ENCODE measurements around the gene RBKS. TPM values are rescaled to one million over a fixed set of nuclear protein-coding genes. Genes with fewer than 3 reads are reported as not detected.

The RBKS gene
- total and polyA plus RNA-seq, 2 of the 13 experiments (the other 11 are each of a cell fraction or from before 2014, with no cell fraction given), result 7.7 to 8.3 TPM

DNA sequence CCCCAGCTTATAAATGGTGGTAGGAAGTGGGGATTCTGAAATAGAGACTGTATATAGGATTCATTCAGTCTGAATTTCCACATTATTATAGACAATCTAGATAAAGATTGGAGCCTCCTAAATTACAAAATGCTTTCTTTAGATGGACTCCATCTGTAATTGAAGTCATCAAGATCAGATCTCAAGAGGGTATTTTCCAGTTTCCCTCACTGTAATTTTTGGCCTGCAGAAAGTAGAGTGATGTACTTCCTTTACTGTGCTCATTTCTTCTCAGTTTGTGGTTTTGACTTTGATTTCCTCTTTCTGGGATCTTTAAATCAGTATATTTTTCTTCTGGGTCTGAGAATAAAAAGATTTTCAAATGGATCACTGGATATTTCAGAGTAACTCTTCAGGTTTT is 7.5 kb upstream of the RBKS start:
- no peaks in the 10 kb centered on the region for H4K20me1 ChIP-seq (ENCODE audit: insufficient read depth, low read length)
- ATAC-seq, result no peak
- no peak for FAIRE-seq
- intact Hi-C loops (cut with micrococcal nuclease; ENCODE audit: unreplicated experiment), result loop anchor here (10.0 kb wide), 1 partner anchor 173 kb away; no protein-coding TSS in a partner anchor
- no peaks in the 10 kb centered on the region; the same call in 1 of the 2 replicates for H3K4me1 ChIP-seq (ENCODE audit: insufficient read depth, low read length)
- H3K36me3 ChIP-seq (replicated peaks in 1 of 2; ENCODE audit: control insufficient read depth in 1 of 2, insufficient read depth in 2 of 2, low read length in 2 of 2), result peaks cover 8 to 47% of the 10 kb centered on the region in 2 experiments
- DNase-seq (ENCODE audit: low spot score), result no peak
- H2AFZ ChIP-seq (ENCODE audit: low read length), result no peak overlapping the region
- in situ Hi-C loops (cut with HindIII; ENCODE audit: extremely low pct_ligation_motif_present, low pct_unique_long_range_greater_than_20kb), result no loop called here
- no peak overlapping the region for H3K4me3 ChIP-seq (replicated peaks in 1 of 3; ENCODE audit: insufficient read depth in 1 of 3, low read depth in 2 of 3, low read length in 3 of 3)
- H3K27ac ChIP-seq (ENCODE audit: extremely low read length, insufficient read depth, low read length), result no peak overlapping the region
- ChIA-PET POLR2A (no interaction called here), CTCF (ENCODE audit: low intra/inter-chr PET ratio, low total read pairs) (no interaction called here)
- H3K4me2 ChIP-seq (ENCODE audit: low read depth, low read length), result no peak overlapping the region
- no TSS peak for BruUV-seq (replicated peaks)
- H3K9ac ChIP-seq (ENCODE audit: insufficient read depth, low read depth, low read length), result no peak overlapping the region
- peaks cover 4% of the 10 kb centered on the region for H3K79me2 ChIP-seq (ENCODE audit: insufficient read depth, low read length)
- H3K9me3 ChIP-seq (ENCODE audit: low read length), result no peaks in the 10 kb centered on the region
- H3K27me3 ChIP-seq (ENCODE audit: control insufficient read depth in 1 of 2, insufficient read depth in 2 of 2, low read length in 2 of 2), result no peaks in the 10 kb centered on the region
- TF ChIP-seq, protein P1, sequence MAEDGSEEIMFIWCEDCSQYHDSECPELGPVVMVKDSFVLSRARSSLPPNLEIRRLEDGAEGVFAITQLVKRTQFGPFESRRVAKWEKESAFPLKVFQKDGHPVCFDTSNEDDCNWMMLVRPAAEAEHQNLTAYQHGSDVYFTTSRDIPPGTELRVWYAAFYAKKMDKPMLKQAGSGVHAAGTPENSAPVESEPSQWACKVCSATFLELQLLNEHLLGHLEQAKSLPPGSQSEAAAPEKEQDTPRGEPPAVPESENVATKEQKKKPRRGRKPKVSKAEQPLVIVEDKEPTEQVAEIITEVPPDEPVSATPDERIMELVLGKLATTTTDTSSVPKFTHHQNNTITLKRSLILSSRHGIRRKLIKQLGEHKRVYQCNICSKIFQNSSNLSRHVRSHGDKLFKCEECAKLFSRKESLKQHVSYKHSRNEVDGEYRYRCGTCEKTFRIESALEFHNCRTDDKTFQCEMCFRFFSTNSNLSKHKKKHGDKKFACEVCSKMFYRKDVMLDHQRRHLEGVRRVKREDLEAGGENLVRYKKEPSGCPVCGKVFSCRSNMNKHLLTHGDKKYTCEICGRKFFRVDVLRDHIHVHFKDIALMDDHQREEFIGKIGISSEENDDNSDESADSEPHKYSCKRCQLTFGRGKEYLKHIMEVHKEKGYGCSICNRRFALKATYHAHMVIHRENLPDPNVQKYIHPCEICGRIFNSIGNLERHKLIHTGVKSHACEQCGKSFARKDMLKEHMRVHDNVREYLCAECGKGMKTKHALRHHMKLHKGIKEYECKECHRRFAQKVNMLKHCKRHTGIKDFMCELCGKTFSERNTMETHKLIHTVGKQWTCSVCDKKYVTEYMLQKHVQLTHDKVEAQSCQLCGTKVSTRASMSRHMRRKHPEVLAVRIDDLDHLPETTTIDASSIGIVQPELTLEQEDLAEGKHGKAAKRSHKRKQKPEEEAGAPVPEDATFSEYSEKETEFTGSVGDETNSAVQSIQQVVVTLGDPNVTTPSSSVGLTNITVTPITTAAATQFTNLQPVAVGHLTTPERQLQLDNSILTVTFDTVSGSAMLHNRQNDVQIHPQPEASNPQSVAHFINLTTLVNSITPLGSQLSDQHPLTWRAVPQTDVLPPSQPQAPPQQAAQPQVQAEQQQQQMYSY (CRISPR knock-in tag; IDR thresholded peaks at IDR 0.05), result no peak
- no peak for TF ChIP-seq NFIB (CRISPR knock-in tag; IDR thresholded peaks at IDR 0.05; ENCODE audit: borderline replicate concordance)
- TF ChIP-seq MBNL3 (CRISPR knock-in tag; conservative IDR thresholded peaks at IDR 0.05), result no peak
- no peak for TF ChIP-seq ETV6 (CRISPR knock-in tag; conservative IDR thresholded peaks at IDR 0.05)
- no peak for TF ChIP-seq NFRKB (IDR thresholded peaks at IDR 0.05)
- no peak for TF ChIP-seq PHF20 (CRISPR knock-in tag; IDR thresholded peaks at IDR 0.05)
- TF ChIP-seq, protein P2, sequence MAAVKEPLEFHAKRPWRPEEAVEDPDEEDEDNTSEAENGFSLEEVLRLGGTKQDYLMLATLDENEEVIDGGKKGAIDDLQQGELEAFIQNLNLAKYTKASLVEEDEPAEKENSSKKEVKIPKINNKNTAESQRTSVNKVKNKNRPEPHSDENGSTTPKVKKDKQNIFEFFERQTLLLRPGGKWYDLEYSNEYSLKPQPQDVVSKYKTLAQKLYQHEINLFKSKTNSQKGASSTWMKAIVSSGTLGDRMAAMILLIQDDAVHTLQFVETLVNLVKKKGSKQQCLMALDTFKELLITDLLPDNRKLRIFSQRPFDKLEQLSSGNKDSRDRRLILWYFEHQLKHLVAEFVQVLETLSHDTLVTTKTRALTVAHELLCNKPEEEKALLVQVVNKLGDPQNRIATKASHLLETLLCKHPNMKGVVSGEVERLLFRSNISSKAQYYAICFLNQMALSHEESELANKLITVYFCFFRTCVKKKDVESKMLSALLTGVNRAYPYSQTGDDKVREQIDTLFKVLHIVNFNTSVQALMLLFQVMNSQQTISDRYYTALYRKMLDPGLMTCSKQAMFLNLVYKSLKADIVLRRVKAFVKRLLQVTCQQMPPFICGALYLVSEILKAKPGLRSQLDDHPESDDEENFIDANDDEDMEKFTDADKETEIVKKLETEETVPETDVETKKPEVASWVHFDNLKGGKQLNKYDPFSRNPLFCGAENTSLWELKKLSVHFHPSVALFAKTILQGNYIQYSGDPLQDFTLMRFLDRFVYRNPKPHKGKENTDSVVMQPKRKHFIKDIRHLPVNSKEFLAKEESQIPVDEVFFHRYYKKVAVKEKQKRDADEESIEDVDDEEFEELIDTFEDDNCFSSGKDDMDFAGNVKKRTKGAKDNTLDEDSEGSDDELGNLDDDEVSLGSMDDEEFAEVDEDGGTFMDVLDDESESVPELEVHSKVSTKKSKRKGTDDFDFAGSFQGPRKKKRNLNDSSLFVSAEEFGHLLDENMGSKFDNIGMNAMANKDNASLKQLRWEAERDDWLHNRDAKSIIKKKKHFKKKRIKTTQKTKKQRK (IDR thresholded peaks at IDR 0.05; ENCODE audit: low read length), result no peak
- no peak for TF ChIP-seq NR2F1 (CRISPR knock-in tag; IDR thresholded peaks at IDR 0.05)
- no peak for TF ChIP-seq SSRP1 (CRISPR knock-in tag; IDR thresholded peaks at IDR 0.05)
- TF ChIP-seq, protein P3, sequence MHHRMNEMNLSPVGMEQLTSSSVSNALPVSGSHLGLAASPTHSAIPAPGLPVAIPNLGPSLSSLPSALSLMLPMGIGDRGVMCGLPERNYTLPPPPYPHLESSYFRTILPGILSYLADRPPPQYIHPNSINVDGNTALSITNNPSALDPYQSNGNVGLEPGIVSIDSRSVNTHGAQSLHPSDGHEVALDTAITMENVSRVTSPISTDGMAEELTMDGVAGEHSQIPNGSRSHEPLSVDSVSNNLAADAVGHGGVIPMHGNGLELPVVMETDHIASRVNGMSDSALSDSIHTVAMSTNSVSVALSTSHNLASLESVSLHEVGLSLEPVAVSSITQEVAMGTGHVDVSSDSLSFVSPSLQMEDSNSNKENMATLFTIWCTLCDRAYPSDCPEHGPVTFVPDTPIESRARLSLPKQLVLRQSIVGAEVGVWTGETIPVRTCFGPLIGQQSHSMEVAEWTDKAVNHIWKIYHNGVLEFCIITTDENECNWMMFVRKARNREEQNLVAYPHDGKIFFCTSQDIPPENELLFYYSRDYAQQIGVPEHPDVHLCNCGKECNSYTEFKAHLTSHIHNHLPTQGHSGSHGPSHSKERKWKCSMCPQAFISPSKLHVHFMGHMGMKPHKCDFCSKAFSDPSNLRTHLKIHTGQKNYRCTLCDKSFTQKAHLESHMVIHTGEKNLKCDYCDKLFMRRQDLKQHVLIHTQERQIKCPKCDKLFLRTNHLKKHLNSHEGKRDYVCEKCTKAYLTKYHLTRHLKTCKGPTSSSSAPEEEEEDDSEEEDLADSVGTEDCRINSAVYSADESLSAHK (CRISPR knock-in tag; IDR thresholded peaks at IDR 0.05; ENCODE audit: borderline replicate concordance), result no peak
- TF ChIP-seq, protein P4, sequence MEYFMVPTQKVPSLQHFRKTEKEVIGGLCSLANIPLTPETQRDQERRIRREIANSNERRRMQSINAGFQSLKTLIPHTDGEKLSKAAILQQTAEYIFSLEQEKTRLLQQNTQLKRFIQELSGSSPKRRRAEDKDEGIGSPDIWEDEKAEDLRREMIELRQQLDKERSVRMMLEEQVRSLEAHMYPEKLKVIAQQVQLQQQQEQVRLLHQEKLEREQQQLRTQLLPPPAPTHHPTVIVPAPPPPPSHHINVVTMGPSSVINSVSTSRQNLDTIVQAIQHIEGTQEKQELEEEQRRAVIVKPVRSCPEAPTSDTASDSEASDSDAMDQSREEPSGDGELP (IDR thresholded peaks at IDR 0.05; ENCODE audit: borderline replicate concordance, low read depth), result no peak
- TF ChIP-seq ZNF431 (CRISPR knock-in tag; IDR thresholded peaks at IDR 0.05; ENCODE audit: borderline replicate concordance, low read depth), result no peak

Data from HepG2 (cell line).